ENCODE measurements around the gene MKLN1.
"Not testable (repeated sequence)": the region's sequence is repeated elsewhere in the genome, so short reads cannot be mapped to it uniquely, and the experiment has no call there.

Gene MKLN1

DNA sequence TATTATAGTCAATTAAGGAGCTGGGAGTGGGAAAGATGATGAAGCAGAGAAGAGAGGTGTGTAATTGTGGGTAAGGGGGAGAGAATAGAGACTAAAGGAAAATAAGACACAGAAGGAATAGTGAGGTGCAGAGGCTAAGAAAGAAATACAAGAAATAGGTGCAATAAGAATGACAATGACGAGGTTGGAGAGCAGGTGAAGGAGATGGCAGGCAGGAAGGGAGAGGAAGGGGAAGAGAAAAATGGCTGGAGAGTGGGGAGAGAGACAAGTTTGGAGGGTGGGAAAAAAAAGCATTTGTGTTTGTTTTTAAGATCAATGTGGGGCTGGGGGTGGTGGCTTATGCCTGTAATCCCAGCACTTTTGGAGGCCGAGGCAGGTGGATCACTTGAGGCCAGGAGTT lies 27.6 kb upstream of the MKLN1 start:
- CTCF ChIA-PET = interaction anchor here (1.0 to 1.5 kb wide), 3 partner anchors 26 to 231 kb away, joined by 3 read pairs; no protein-coding TSS in a partner anchor
- TF ChIP-seq, protein P1, sequence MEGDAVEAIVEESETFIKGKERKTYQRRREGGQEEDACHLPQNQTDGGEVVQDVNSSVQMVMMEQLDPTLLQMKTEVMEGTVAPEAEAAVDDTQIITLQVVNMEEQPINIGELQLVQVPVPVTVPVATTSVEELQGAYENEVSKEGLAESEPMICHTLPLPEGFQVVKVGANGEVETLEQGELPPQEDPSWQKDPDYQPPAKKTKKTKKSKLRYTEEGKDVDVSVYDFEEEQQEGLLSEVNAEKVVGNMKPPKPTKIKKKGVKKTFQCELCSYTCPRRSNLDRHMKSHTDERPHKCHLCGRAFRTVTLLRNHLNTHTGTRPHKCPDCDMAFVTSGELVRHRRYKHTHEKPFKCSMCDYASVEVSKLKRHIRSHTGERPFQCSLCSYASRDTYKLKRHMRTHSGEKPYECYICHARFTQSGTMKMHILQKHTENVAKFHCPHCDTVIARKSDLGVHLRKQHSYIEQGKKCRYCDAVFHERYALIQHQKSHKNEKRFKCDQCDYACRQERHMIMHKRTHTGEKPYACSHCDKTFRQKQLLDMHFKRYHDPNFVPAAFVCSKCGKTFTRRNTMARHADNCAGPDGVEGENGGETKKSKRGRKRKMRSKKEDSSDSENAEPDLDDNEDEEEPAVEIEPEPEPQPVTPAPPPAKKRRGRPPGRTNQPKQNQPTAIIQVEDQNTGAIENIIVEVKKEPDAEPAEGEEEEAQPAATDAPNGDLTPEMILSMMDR (IDR thresholded peaks at IDR 0.05; ENCODE audit: control extremely low read depth, extremely low read depth, low read depth, missing control alignments) = no peak
- POLR2A ChIA-PET = no interaction called here

DNA sequence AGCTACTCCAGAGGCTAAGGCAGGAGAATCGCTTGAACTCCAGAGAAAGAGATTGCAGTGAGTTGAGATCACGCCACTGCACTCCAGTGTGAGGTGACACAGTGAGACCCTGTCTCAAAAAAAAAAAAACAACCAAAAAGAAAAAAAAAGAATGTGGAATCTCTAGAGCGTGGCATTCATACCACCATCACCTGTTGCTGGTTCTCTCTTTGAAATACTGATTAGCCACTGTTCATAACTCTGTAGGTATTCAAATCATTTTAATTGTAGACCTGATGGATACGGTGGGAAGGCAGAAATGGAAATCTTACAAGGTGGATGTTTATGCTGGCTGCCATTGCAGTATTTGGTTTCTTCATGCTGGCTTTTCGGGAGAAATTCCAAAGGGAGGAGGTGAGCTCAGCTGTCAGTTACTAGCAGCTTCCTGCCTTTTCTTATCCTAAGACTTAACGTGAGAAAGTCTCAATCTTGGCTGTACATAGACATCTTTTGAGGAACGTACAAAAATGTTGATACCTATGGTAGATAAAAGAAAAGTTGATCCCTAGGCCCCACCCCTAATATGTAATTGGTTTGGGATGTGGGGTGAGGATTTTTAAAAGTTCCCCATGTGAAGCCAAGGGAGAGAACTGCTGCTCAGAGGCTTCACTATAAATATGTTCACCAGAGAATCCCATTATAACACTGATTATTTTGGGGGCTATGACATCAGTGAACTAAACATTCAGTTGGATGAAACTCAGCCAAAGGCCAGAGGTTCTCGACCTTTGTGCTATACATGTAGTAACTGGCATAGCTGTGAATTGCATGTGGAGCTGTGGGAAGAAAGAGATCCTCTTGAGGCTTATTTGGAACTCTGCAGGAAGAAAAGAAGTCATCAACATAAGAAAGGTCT lies 26.9 kb upstream of the MKLN1 start:
- CTCF ChIA-PET = interaction anchor here (1.0 to 2.8 kb wide), 5 partner anchors 7 to 232 kb away, joined by 3 to 16 read pairs (median 4); no protein-coding TSS in a partner anchor
- TF ChIP-seq, protein P1 (IDR thresholded peaks at IDR 0.05; ENCODE audit: control extremely low read depth, extremely low read depth, low read depth, missing control alignments) = no peak
- POLR2A ChIA-PET = no interaction called here
- DNase-seq (ENCODE audit: extremely low spot score) = no peak

More for the DNA sequence above, 27.6 kb upstream of the MKLN1 start:
- no peak for DNase-seq (ENCODE audit: extremely low spot score)

DNA sequence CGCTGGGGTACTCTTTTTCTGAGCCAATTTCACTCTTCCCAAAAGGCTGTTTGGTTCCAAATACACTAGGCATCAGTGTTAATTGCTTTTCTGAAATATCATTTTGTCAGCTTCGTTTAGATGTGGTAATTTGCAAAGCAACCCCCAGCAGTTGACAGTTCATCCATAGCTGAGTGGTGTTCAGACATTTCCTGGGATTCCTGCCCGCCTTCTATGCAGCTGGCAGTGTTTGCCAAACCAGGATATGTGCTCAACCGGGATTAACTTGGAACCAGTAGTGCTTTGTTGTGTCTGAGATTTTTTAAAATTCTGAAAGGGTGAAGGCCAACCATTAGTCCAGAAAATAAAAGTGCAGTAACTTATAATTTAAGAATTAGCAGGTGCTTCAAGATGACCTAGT lies 25.2 kb upstream of the MKLN1 start:
- CTCF ChIA-PET = interaction anchor here (0.8 to 2.8 kb wide), 9 partner anchors 9 to 406 kb away, joined by 3 to 16 read pairs (median 4); no protein-coding TSS in a partner anchor
- TF ChIP-seq, protein P1 (IDR thresholded peaks at IDR 0.05; ENCODE audit: control extremely low read depth, extremely low read depth, low read depth, missing control alignments) = no peak
- DNase-seq (ENCODE audit: extremely low spot score) = no peak
- POLR2A ChIA-PET = no interaction called here

DNA sequence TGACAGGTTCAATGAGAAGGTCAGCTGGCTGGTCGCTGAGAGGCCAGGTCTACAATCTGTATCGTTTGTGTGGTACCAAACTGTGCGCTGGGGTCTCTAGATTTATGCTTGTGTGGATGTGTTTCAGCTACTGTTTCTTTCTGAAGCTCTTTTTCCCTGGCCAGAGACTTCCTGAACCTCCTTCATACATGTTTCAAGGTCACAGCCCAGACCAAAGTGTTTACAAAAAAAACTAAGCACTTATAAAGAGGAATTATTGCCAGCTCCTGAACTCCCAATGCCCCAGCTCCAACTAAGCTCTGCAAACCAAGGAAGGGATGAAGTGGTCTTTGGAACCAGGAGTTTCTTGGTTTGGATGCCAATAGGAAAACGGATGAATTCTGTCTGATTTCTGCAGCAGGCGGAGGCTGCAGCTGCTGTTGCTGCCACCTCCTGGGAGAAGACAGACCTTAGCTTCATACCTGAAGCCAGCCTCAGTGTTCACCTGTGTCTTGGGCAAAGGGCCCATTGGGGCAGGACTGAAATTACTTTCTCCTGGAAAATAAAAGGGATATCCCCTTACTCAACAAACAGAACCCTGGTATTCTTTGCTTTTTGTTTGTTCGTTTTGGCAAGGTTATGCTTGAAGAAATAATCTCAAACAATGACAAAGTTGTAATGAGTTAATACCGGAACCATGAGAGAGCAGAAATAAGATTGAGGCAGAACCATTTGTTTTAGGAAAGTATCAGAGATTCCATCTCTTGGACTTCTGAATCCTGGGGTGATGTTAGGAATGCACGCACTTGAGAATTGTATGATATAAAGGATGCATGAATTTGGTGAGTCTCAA lies 24.6 kb upstream of the MKLN1 start:
- TF ChIP-seq, protein P1 (IDR thresholded peaks at IDR 0.05; ENCODE audit: control extremely low read depth, extremely low read depth, low read depth, missing control alignments) = peak; percentile 50
- ChIA-PET CTCF (interaction anchor here (0.8 to 2.8 kb wide), 9 partner anchors 10 to 407 kb away, joined by 3 to 16 read pairs (median 3); no protein-coding TSS in a partner anchor), POLR2A (no interaction called here)
- peak; percentile 30 for DNase-seq (ENCODE audit: extremely low spot score)

DNA sequence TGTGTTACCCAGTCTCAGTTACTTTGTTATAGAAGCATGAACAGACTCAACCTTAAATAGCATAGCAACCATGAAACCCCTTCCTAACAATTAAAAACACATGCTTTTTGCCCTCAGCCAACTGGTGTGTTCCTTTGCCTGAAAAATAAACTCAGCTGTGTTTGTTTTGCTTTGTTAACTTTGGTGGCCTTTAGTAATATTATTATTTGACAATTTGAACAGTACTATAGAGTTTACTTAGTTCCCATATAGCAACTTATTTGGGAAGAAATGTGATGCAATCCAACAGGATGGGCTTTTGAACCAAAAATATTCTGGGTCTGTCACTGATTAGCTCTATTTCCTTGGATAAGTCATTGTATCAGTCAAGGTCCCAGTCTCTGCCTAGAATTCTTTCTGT lies 22.5 kb upstream of the MKLN1 start:
- ChIA-PET CTCF (interaction anchor here (1.0 to 2.0 kb wide), 5 partner anchors 8 to 184 kb away, joined by 3 to 7 read pairs (median 4); no protein-coding TSS in a partner anchor), POLR2A (no interaction called here)
- no peak for DNase-seq (ENCODE audit: extremely low spot score)
- TF ChIP-seq, protein P1 (IDR thresholded peaks at IDR 0.05; ENCODE audit: control extremely low read depth, extremely low read depth, low read depth, missing control alignments) = no peak

DNA sequence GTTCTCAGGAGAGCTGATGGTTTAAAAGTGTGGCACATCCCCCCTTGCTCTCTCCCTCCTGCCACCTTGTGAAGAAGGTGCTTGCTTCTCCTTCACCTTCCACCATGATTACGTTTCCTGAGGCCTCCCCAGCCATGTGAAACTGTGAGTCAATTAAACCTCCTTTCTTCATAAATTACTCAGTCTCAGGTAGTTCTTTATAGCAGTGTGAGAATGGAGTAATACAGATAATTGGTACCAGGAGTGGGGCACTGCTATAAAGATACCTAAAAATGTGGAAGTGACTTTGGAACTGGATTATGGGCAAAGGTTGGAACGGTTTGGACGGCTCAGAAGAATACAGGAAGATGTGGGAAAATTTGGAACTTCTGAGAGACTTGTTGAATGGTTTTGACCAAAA lies 21.6 kb upstream of the MKLN1 start:
- POLR2A ChIA-PET; DNase-seq (ENCODE audit: extremely low spot score): not testable (repeated sequence)
- CTCF ChIA-PET = interaction anchor here (1.0 to 2.0 kb wide), 2 partner anchors 13 to 15 kb away, joined by 3 to 7 read pairs; no protein-coding TSS in a partner anchor

Measured in GM10248 (cell line).